ENCODE results near the gene IL1RL2.

The IL1RL2 gene

GRCh38 chr2:102149243-102149642 is 37.6 kb upstream of the IL1RL2 start:
- ATAC-seq (ENCODE audit: low read depth) (no peak), DNase-seq (ENCODE audit: low spot score in 2 of 2) (no peak)
- no peak overlapping the region for H3K27ac Mint-ChIP-seq

GRCh38 chr2:102149644-102150455 is 37.0 kb upstream of the IL1RL2 start:
- Mint-ChIP-seq H3K4me1 (no peaks in the 10 kb centered on the region), H3K36me3 (peaks cover 4% of the 10 kb centered on the region)
- ATAC-seq (ENCODE audit: low read depth) = no peak

More at GRCh38 chr2:102149243-102149642, 37.6 kb upstream of the IL1RL2 start:
- Mint-ChIP-seq H3K27me3 (no peaks in the 10 kb centered on the region), H3K4me1 (no peaks in the 10 kb centered on the region), H3K4me3 (no peak overlapping the region), H3K9me3 (peaks cover 24% of the 10 kb centered on the region), H3K36me3 (peaks cover 6% of the 10 kb centered on the region)

GRCh38 chr2:102154364-102154763 is 32.5 kb upstream of the IL1RL2 start:
- no peak overlapping the region for H3K4me3 Mint-ChIP-seq

More at GRCh38 chr2:102149644-102150455, 37.0 kb upstream of the IL1RL2 start:
- Mint-ChIP-seq H3K27me3 (no peaks in the 10 kb centered on the region), H3K9me3 (peaks cover 25% of the 10 kb centered on the region), H3K27ac (no peak overlapping the region), H3K4me3 (no peak overlapping the region)
- DNase-seq (ENCODE audit: low spot score in 2 of 2) = no peak

GRCh38 chr2:102154946-102155702 is 31.7 kb upstream of the IL1RL2 start:
- H3K27me3 Mint-ChIP-seq = no peaks in the 10 kb centered on the region
- no peak for ATAC-seq (ENCODE audit: low read depth)
- no peak for DNase-seq (ENCODE audit: low spot score in 2 of 2)
- H3K9me3 Mint-ChIP-seq = peaks cover 3% of the 10 kb centered on the region
- no peaks in the 10 kb centered on the region for H3K36me3 Mint-ChIP-seq
- H3K4me1 Mint-ChIP-seq = no peaks in the 10 kb centered on the region
- no peak overlapping the region for H3K27ac Mint-ChIP-seq
- H3K4me3 Mint-ChIP-seq = no peak overlapping the region

More at GRCh38 chr2:102154364-102154763, 32.5 kb upstream of the IL1RL2 start:
- no peaks in the 10 kb centered on the region for H3K4me1 Mint-ChIP-seq
- H3K9me3 Mint-ChIP-seq = peaks cover 3% of the 10 kb centered on the region
- no peak for ATAC-seq (ENCODE audit: low read depth)
- DNase-seq (ENCODE audit: low spot score in 2 of 2) = no peak
- H3K27ac Mint-ChIP-seq = no peak overlapping the region
- no peaks in the 10 kb centered on the region for H3K36me3 Mint-ChIP-seq
- H3K27me3 Mint-ChIP-seq = no peaks in the 10 kb centered on the region

GRCh38 chr2:102155703-102156515 is 30.9 kb upstream of the IL1RL2 start:
- Mint-ChIP-seq H3K4me3 (no peak overlapping the region), H3K4me1 (no peaks in the 10 kb centered on the region), H3K27me3 (no peaks in the 10 kb centered on the region), H3K27ac (no peak overlapping the region), H3K36me3 (no peaks in the 10 kb centered on the region), H3K9me3 (peaks cover 3% of the 10 kb centered on the region)
- no peak for ATAC-seq (ENCODE audit: low read depth)
- no peak for DNase-seq (ENCODE audit: low spot score in 2 of 2)

- Mint-ChIP-seq H3K36me3 (no peaks in the 10 kb centered on the region), H3K9me3 (peaks cover 3% of the 10 kb centered on the region), H3K27ac (no peak overlapping the region)
These were observed 28.6 kb upstream of the IL1RL2 start for GRCh38 chr2:102158011-102158755.

GRCh38 chr2:102159295-102159694 is 27.5 kb upstream of the IL1RL2 start:
- Mint-ChIP-seq H3K27me3 (no peaks in the 10 kb centered on the region), H3K27ac (no peak overlapping the region), H3K9me3 (peaks cover 1% of the 10 kb centered on the region), H3K4me3 (no peak overlapping the region), H3K36me3 (no peaks in the 10 kb centered on the region), H3K4me1 (no peaks in the 10 kb centered on the region)
- DNase-seq (ENCODE audit: low spot score in 2 of 2) (no peak), ATAC-seq (ENCODE audit: low read depth) (no peak)

More at GRCh38 chr2:102158011-102158755, 28.6 kb upstream of the IL1RL2 start:
- no peaks in the 10 kb centered on the region for H3K4me1 Mint-ChIP-seq
- no peak overlapping the region for H3K4me3 Mint-ChIP-seq
- no peak for ATAC-seq (ENCODE audit: low read depth)
- no peak for DNase-seq (ENCODE audit: low spot score in 2 of 2)
- H3K27me3 Mint-ChIP-seq = no peaks in the 10 kb centered on the region

- no peak overlapping the region for H3K27ac Mint-ChIP-seq
- no peaks in the 10 kb centered on the region for H3K4me1 Mint-ChIP-seq
- ATAC-seq (ENCODE audit: low read depth) (no peak), DNase-seq (ENCODE audit: low spot score in 2 of 2) (no peak)
- no peak overlapping the region for H3K4me3 Mint-ChIP-seq
- peaks cover 2% of the 10 kb centered on the region for H3K36me3 Mint-ChIP-seq
- H3K9me3 Mint-ChIP-seq = no peaks in the 10 kb centered on the region
- peaks cover 3% of the 10 kb centered on the region for H3K27me3 Mint-ChIP-seq
These were observed 20.5 kb upstream of the IL1RL2 start for GRCh38 chr2:102166189-102166845.

- H3K27me3 Mint-ChIP-seq = peaks cover 3% of the 10 kb centered on the region
- DNase-seq (ENCODE audit: low spot score in 2 of 2) = no peak
- no peak overlapping the region for H3K27ac Mint-ChIP-seq
- ATAC-seq (ENCODE audit: low read depth) = no peak
- no peaks in the 10 kb centered on the region for H3K9me3 Mint-ChIP-seq
- no peaks in the 10 kb centered on the region for H3K4me1 Mint-ChIP-seq
- no peak overlapping the region for H3K4me3 Mint-ChIP-seq
- H3K36me3 Mint-ChIP-seq = peaks cover 2% of the 10 kb centered on the region
These were observed 18.6 kb upstream of the IL1RL2 start for GRCh38 chr2:102168026-102168771.

- H3K9me3 Mint-ChIP-seq = no peaks in the 10 kb centered on the region
These were observed 14.9 kb upstream of the IL1RL2 start for GRCh38 chr2:102171946-102172345.

GRCh38 chr2:102172745-102173144 is 14.1 kb upstream of the IL1RL2 start:
- Mint-ChIP-seq H3K36me3 (peaks cover 2% of the 10 kb centered on the region), H3K27ac (no peak overlapping the region), H3K27me3 (peaks cover 4% of the 10 kb centered on the region), H3K4me1 (no peaks in the 10 kb centered on the region), H3K4me3 (no peak overlapping the region), H3K9me3 (no peaks in the 10 kb centered on the region)
- ATAC-seq (ENCODE audit: low read depth) (no peak), DNase-seq (ENCODE audit: low spot score in 2 of 2) (no peak)

More at GRCh38 chr2:102171946-102172345, 14.9 kb upstream of the IL1RL2 start:
- DNase-seq (ENCODE audit: low spot score in 2 of 2) = no peak
- no peak overlapping the region for H3K27ac Mint-ChIP-seq
- H3K4me3 Mint-ChIP-seq = no peak overlapping the region
- H3K36me3 Mint-ChIP-seq = peaks cover 2% of the 10 kb centered on the region
- H3K4me1 Mint-ChIP-seq = no peaks in the 10 kb centered on the region
- H3K27me3 Mint-ChIP-seq = peaks cover 3% of the 10 kb centered on the region
- no peak for ATAC-seq (ENCODE audit: low read depth)

GRCh38 chr2:102176172-102176571 is 10.7 kb upstream of the IL1RL2 start:
- peaks cover 7% of the 10 kb centered on the region for H3K27me3 Mint-ChIP-seq
- no peaks in the 10 kb centered on the region for H3K9me3 Mint-ChIP-seq

More at GRCh38 chr2:102176172-102176571, 10.7 kb upstream of the IL1RL2 start:
- no peaks in the 10 kb centered on the region for H3K36me3 Mint-ChIP-seq
- ATAC-seq (ENCODE audit: low read depth) (no peak), DNase-seq (ENCODE audit: low spot score in 2 of 2) (no peak)
- H3K4me1 Mint-ChIP-seq = no peaks in the 10 kb centered on the region
- H3K4me3 Mint-ChIP-seq = no peak overlapping the region
- no peak overlapping the region for H3K27ac Mint-ChIP-seq

All from memory B cell (primary cell).